GM21723 (cell line): ENCODE measurements around the gene AFAP1L1.

Experiments
- ATAC-seq: cut with Tn5 transposase; IDR thresholded peaks from one replicate; pipeline ENCODE4 v1.9.1; 2021; ENCODE audit warnings: mild to moderate bottlenecking, moderate library complexity; ENCODE audit not compliant: unreplicated experiment

AFAP1L1 gene

DNA sequence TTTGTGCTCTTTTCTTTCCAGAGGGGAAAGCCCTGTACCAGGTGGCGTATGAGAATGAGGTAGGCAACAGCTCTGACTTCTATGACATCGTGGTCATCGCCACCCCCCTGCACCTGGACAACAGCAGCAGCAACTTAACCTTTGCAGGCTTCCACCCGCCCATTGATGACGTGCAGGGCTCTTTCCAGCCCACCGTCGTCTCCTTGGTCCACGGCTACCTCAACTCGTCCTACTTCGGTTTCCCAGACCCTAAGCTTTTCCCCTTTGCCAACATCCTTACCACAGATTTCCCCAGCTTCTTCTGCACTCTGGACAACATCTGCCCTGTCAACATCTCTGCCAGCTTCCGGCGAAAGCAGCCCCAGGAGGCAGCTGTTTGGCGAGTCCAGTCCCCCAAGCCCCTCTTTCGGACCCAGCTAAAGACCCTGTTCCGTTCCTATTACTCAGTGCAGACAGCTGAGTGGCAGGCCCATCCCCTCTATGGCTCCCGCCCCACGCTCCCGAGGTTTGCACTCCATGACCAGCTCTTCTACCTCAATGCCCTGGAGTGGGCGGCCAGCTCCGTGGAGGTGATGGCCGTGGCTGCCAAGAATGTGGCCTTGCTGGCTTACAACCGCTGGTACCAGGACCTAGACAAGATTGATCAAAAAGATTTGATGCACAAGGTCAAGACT lies 96.5 kb downstream of the AFAP1L1 start:
- ATAC-seq, result no peak

DNA sequence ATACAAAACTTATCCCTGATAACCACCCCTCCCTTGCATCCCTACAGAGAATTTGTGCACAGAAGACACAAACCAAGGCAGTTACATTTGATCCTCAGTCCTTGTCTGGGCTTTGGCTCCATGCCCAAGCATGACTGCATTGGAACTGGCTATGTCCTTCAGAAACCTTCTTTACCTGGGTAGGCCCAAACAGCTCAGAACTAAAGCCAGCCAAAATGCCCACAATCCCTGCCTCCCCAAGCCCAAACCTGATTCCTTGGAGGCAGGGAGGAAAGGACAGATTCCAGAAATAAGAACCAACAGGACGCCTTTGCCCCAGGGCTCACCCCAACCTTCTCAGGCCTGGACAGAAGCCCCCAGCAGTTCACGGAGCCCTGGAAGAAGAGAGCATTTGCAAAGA lies 99.2 kb downstream of the AFAP1L1 start:
- no peak for ATAC-seq

GRCh38 chr5:149371296-149371962 lies 99.8 kb downstream of the AFAP1L1 start:
- ATAC-seq, result peak; percentile 74

DNA sequence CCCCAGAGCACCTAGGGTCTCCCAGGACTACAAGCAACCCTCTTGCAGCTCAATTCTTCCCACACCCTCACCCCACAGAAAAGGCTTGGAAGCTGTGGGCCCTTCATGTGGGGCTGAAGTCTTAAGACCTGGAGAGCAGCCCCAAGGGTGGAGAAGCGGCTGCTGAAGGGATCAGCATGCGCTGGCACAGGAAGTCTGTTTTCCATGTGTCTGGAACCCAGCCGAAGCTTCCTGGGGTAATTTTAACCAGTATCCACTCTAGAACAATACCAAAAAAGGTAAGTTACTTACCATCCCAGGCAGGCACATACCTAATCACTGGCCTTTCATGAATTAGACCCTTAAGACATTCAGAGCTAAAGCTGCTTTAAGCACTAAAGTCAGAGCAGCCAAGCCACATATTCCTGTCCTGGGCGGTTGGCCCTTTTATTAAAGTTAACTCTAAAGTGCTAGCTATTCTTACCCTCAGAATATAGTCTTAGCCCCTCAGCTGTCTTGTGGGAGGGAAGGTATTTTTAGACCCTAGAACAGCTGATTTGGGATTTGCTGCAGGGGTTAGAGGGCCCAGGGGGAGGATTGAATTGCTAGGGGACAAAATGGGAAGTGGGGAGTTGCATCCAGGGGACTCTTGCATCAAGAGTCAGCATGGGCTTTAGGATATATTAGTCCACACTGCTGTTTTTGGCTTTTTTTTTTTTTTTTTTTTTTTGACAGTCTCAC lies 100.6 kb downstream of the AFAP1L1 start:
- ATAC-seq, result no peak

DNA sequence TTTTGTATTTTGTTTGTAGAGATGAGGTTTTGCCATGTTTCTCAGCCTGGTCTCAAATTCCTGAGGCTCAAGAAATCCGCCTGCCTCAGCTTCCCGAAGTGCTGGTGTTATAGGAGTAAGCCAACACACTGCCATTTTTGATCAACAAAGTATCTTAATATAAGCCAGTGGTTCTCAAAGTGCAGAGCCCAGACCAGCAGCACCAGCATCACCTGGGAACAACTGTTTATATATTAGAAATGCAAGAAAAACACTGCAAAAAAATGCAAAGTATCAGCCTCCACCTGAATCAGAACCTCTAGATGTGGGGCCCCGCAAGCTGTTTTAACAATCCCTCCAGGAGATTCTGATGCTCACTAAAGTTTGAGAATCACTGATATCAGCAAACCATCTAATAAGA lies 101.3 kb downstream of the AFAP1L1 start:
- ATAC-seq, result no peak

DNA sequence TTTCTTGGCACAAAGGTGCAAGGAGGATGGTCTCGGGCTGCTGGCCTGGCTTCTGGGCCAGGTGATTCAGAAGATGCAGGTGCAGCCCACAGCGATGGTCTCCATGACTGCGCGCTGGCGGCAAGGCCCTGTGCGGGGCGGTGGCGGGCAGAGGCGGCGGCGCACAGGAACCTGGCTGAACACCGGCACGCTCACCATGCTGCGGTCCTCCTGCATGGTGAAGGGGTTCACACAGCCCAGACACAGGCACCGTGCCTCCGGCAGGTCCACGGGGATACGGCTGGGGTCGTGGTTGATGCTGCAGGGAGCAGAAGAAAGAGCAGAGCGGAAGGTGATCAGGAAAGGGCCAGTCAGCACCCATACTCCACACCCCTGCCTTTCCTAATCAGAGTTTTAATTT lies 102.6 kb downstream of the AFAP1L1 start:
- ATAC-seq, result no peak

- ATAC-seq, result no peak
Observed at GRCh38 chr5:149374801-149375200, 103.1 kb downstream of the AFAP1L1 start.

GRCh38 chr5:149375434-149375833 lies 103.8 kb downstream of the AFAP1L1 start:
- ATAC-seq, result no peak

DNA sequence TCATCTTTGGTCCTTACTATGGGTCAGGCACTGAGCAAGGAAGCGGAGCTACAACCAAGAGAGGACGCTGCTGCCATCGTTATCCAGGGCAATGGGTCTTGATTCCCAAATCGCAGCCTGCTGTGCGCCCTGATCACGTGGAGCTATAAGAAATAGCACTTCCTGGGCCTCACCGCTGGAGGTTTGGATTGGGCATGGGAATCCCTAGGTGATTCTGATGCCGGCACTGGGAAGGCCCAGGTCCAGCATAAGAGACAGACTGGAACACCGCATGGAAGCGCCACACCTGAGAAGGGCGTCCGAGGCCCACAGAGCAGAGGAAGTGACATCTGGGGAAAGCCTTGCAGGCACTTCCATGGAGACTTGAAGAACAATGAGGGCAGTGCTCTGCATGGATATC lies 104.4 kb downstream of the AFAP1L1 start:
- ATAC-seq, result no peak

- ATAC-seq, result no peak
Observed at GRCh38 chr5:149376711-149377447, 105.2 kb downstream of the AFAP1L1 start.

DNA sequence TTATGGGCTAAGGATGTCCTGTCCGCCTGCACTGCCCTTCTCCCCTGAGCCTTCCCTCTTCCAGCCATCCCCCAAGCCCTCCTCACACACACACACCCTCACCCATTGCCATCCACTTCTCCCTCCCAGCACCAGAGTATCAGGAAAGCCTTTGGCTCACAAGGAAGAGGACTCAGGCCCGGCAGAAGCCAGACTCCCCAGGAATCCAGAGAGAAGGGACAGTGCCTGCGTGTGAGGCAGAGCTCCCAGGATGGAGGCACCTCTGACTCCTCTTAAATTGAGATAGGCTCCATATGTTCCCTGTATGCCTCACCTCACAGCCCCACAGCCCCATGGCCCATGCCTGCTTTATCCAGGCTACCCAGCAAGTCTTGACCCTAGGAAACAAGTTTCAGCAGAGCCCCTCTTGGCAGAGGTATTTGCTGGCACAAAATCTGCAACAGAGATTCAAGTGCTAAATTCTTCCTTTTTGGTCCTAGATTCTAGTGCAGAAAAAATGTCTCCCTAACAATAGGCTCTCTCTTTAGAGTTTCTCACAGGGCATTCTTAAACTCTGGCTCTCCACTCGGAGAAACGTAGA lies 106.7 kb downstream of the AFAP1L1 start:
- ATAC-seq, result no peak

- no peak for ATAC-seq
Observed at GRCh38 chr5:149379177-149379761, 107.6 kb downstream of the AFAP1L1 start, which contains the start of gene IL17B. TSS of gene IL17B (minus strand) at chr5:149379292. CDS start at chr5:149379225, 67 bp downstream.

- ATAC-seq, result no peak
Observed at GRCh38 chr5:149379818-149380374, 108.2 kb downstream of the AFAP1L1 start.

GRCh38 chr5:149380466-149381121 lies 108.9 kb downstream of the AFAP1L1 start:
- ATAC-seq, result no peak

GRCh38 chr5:149381261-149381985 lies 109.8 kb downstream of the AFAP1L1 start:
- no peak for ATAC-seq

DNA sequence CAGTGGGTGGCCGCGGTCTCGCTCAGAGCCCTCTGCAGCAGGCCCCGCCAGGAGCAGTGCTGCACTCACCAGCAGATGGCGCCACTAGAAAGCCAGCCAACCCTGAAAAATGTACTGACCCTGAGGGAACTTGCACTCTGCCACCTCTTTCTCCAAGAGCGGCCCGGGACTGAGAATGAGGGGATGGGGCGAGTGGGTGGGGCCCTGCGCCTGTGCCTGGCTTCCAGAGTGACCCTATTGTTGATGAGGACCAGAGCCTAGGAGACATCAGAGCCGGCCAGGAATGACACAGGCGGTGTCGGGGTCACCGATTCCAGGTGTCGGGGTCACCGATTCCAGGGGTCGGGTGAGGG lies 110.3 kb downstream of the AFAP1L1 start:
- ATAC-seq, result no peak

DNA sequence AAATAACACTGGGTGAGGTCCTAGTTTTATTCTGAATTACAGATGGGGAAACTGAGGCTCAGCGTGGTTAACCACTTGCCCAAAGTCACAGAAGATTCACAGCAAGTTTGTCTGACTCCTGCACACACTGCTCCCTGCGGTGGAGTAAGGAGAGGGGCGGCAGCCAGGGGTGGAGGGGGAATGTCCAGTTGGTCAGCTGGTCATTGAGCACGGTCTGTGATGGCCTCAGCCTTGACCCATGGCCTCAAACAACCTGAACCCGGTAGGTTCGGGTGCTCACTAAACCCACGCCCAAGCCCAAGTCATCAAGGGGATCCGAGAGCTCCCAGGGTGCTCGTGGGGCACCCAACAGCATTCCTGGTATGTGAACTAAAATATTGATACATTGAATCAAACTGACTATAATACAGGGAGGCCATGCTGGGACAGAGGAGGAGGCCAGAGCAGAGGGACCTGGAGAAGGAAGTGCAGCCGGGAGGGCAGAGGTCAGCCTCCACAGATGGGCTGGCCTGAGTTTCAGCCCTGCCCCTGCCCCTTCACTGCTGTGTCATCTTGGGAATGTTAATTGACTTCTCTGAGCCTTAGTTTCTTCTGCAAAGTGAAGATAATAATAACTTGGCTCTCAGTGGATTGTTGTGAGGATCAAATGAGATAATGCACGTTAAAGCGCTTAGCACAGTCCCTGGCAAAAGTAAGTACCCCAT lies 111.0 kb downstream of the AFAP1L1 start:
- ATAC-seq, result no peak

GRCh38 chr5:149383399-149383798 lies 111.7 kb downstream of the AFAP1L1 start:
- ATAC-seq, result no peak

DNA sequence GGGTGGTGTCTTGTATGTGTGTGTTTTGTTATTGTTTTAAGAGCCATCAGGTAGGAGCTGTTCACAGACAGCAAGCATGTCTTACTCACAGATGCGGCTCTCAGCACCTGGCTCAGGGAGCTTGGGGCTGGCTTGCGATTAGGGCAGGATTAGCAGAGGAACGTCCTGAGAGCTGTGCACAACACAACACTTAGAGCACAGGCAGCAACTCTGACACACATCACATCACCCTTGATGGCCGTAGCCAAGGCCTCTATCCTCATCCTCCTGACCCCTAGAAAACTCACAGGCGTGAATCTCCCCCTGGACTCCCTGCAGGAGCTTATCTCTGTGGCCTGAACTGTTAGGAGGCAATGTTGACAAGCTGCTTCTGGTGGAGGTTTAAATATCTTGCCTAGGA lies 114.5 kb downstream of the AFAP1L1 start:
- no peak for ATAC-seq
